ENCODE measurements around the gene CYP3A7. TPM values are rescaled to one million over a fixed set of nuclear protein-coding genes. Genes with fewer than 3 reads are reported as not detected.
"Not testable (repeated sequence)": the region's sequence is repeated elsewhere in the genome, so short reads cannot be mapped to it uniquely, and the experiment has no call there.

Gene CYP3A7
- total RNA-seq, 1 donor, result not detected

- H3K4me3 ChIP-seq (ENCODE audit: low read depth, low read length), result no peak overlapping the region
- TF ChIP-seq CTCF (IDR thresholded peaks at IDR 0.05; ENCODE audit: insufficient read depth, low read length), result no peak
- DNase-seq (ENCODE audit: low read depth), result peak; percentile 64
Measured at GRCh38 chr7:99740573-99741440, 5.8 kb upstream of the CYP3A7 start.

GRCh38 chr7:99739699-99740572 is 4.9 kb upstream of the CYP3A7 start:
- no peak for DNase-seq (ENCODE audit: low read depth)
- TF ChIP-seq CTCF (IDR thresholded peaks at IDR 0.05; ENCODE audit: insufficient read depth, low read length), result no peak
- no peak overlapping the region for H3K4me3 ChIP-seq (ENCODE audit: low read depth, low read length)

- no peak for TF ChIP-seq CTCF (IDR thresholded peaks at IDR 0.05; ENCODE audit: insufficient read depth, low read length)
- H3K4me3 ChIP-seq (ENCODE audit: low read depth, low read length), result no peak overlapping the region
- peak; percentile 4 for DNase-seq (ENCODE audit: low read depth)
Measured at GRCh38 chr7:99737726-99738125, 2.7 kb upstream of the CYP3A7 start.

- DNase-seq (ENCODE audit: low read depth); H3K4me3 ChIP-seq (ENCODE audit: low read depth, low read length): not testable (repeated sequence)
Measured at GRCh38 chr7:99736667-99737066, 1.7 kb upstream of the CYP3A7 start.

- no peak overlapping the region for H3K4me3 ChIP-seq (ENCODE audit: low read depth, low read length)
- peak; percentile 35 for TF ChIP-seq CTCF (IDR thresholded peaks at IDR 0.05; ENCODE audit: insufficient read depth, low read length)
- no peak for DNase-seq (ENCODE audit: low read depth)
Measured at GRCh38 chr7:99733448-99733847, 1.5 kb downstream of the CYP3A7 start.

- TF ChIP-seq CTCF (IDR thresholded peaks at IDR 0.05; ENCODE audit: insufficient read depth, low read length), result no peak
- no peak overlapping the region for H3K4me3 ChIP-seq (ENCODE audit: low read depth, low read length)
- DNase-seq (ENCODE audit: low read depth), result no peak
Measured at GRCh38 chr7:99733003-99733402, 2.0 kb downstream of the CYP3A7 start.

Data from fibroblast of the aortic adventitia (primary cell).